OCI-LY7 (cell line): ENCODE results near the gene ALDOB. TPM values are rescaled to one million over a fixed set of nuclear protein-coding genes. Genes with fewer than 3 reads are reported as not detected.

Experiments
- BruUV-seq: library from RNA; stranded (reverse); fragments of 400-500 nt; replicated peaks from 2 replicates; lab custom pipeline; 2021; lab: Mats Ljungman, UMichigan
- CTCF ChIA-PET: fragments of 300-600 bp; sonication (Branson Sonifier 250); formaldehyde crosslinking; loops from one replicate; lab custom pipeline; 2022; ENCODE audit warnings: antibody characterized with exemption; ENCODE audit not compliant: unreplicated experiment; lab: Charles Lee
- POLR2A ChIA-PET: fragments of 300-600 bp; sonication (Branson Sonifier 250); formaldehyde crosslinking; loops from one replicate; lab custom pipeline; 2022; ENCODE audit warnings: antibody characterized with exemption; lab: Charles Lee
- DNase-seq: peaks from one replicate; pipeline ENCODE4 v3.0.0-alpha.2; 2015; ENCODE audit warnings: low spot score
- H2AFZ ChIP-seq: fragments of 200-600 bp; sonication (generic), shearing (Covaris generic); 2 replicates; pipeline ENCODE4 v1.6.1; 2014; ENCODE audit warnings: mild to moderate bottlenecking, antibody characterized with exemption, low read length, moderate library complexity
- H3K27ac ChIP-seq: fragments of 200-600 bp; sonication (generic); 2 replicates; pipeline ENCODE4 v1.5.1; 2014; ENCODE audit warnings: mixed run types, low read depth, mild to moderate bottlenecking, moderate library complexity, low read length, inconsistent platforms; ENCODE audit not compliant: poor library complexity, severe bottlenecking
- H3K36me3 ChIP-seq: fragments of 200-600 bp; sonication (generic); 2 replicates; pipeline ENCODE4 v1.6.1; 2014; ENCODE audit warnings: mild to moderate bottlenecking, antibody characterized with exemption, low read length, moderate library complexity, mixed read lengths; ENCODE audit not compliant: insufficient read depth
- H3K4me1 ChIP-seq: fragments of 200-600 bp; sonication (generic); 2 replicates; pipeline ENCODE4 v1.5.1; 2014; ENCODE audit warnings: mild to moderate bottlenecking, low read length; ENCODE audit not compliant: insufficient read depth, poor library complexity, severe bottlenecking
- H3K4me2 ChIP-seq: fragments of 200-600 bp; sonication (generic); 2 replicates; pipeline ENCODE4 v1.6.1; 2014; ENCODE audit warnings: mild to moderate bottlenecking, low read length
- H3K4me3 ChIP-seq: fragments of 200-600 bp; sonication (generic); 2 replicates; pipeline ENCODE4 v1.5.1; 2014; ENCODE audit warnings: mild to moderate bottlenecking, low read depth, low read length; ENCODE audit not compliant: poor library complexity, severe bottlenecking
- H3K79me2 ChIP-seq: fragments of 200-600 bp; sonication (generic); 2 replicates; pipeline ENCODE4 v1.6.1; 2016; ENCODE audit warnings: low read depth, mild to moderate bottlenecking, low read length, moderate library complexity, mixed read lengths; ENCODE audit not compliant: insufficient read depth
- H3K9me2 ChIP-seq: fragments of 200-600 bp; sonication (generic); 2 replicates; pipeline ENCODE4 v1.6.1; 2016; ENCODE audit warnings: mild to moderate bottlenecking, low read length, mixed read lengths; ENCODE audit not compliant: insufficient read depth
- H3K9me3 ChIP-seq: fragments of 200-600 bp; sonication (generic); 2 replicates; pipeline ENCODE4 v1.6.1; 2014; ENCODE audit warnings: mild to moderate bottlenecking, mixed run types, low read length, mixed read lengths
- H4K20me1 ChIP-seq: fragments of 200-600 bp; sonication (generic); 2 replicates; pipeline ENCODE4 v1.6.1; 2014; ENCODE audit warnings: mild to moderate bottlenecking, antibody characterized with exemption, low read length, moderate library complexity, mixed read lengths; ENCODE audit not compliant: insufficient read depth
- CTCF ChIP-seq: fragments of 200-600 bp; sonication (generic); conservative IDR thresholded peaks from 2 replicates; pipeline ENCODE4 v1.5.1; 2014; ENCODE audit warnings: mild to moderate bottlenecking, antibody characterized with exemption, low read length, moderate library complexity, mixed read lengths
- EZH2phosphoT487 ChIP-seq: fragments of 200-600 bp; sonication (generic); IDR thresholded peaks from 2 replicates; pipeline ENCODE4 v1.6.1; 2018; ENCODE audit warnings: low read depth, borderline replicate concordance, mild to moderate bottlenecking, mixed run types, antibody characterized with exemption, low read length, moderate library complexity, mixed read lengths
- intact Hi-C: fragments of 100-400 bp; cut with micrococcal nuclease; formaldehyde crosslinking; loops from one replicate; pipeline ENCODE4 v1.10.0; 2022; ENCODE audit not compliant: unreplicated experiment
- total RNA-seq, 2 experiments: library from RNA; depleted of rRNA in 1 of 2; stranded (reverse); fragments of >200 nt in 1 of 2; shearing (Covaris generic) in 1 of 2; gene quantifications; 2 replicates each; pipeline ENCODE4 v1.2.3, GENCODE V29; 2014 to 2022

ALDOB gene
- total RNA-seq, 2 experiments from 2014 or later = not detected

- intact Hi-C loops = no loop called here
- no TSS peak for BruUV-seq
- H3K79me2 ChIP-seq = no peaks in the 10 kb centered on the region
- H3K9me2 ChIP-seq = no peaks in the 10 kb centered on the region
- no peak overlapping the region for H2AFZ ChIP-seq
- no peaks in the 10 kb centered on the region for H4K20me1 ChIP-seq
- ChIA-PET CTCF (interaction anchor here (1.1 kb wide), 1 partner anchor 8 kb away, joined by 4 read pairs; no protein-coding TSS in a partner anchor), POLR2A (no interaction called here)
- no peaks in the 10 kb centered on the region for H3K9me3 ChIP-seq
- no peaks in the 10 kb centered on the region for H3K36me3 ChIP-seq
- peaks cover 16% of the 10 kb centered on the region for H3K4me1 ChIP-seq
- no peak for TF ChIP-seq EZH2phosphoT487
- TF ChIP-seq CTCF = no peak
- no peak overlapping the region for H3K27ac ChIP-seq
- DNase-seq = no peak
- H3K4me2 ChIP-seq = no peak overlapping the region
- no peak overlapping the region for H3K4me3 ChIP-seq
Observed at GRCh38 chr9:101438523-101438922, 2.9 kb upstream of the ALDOB start.

GRCh38 chr9:101437806-101438232 lies 2.2 kb upstream of the ALDOB start:
- Histone ChIP-seq H3K4me2 (no peak overlapping the region), H3K79me2 (no peaks in the 10 kb centered on the region), H3K4me1 (peaks cover 16% of the 10 kb centered on the region), H3K9me3 (no peaks in the 10 kb centered on the region), H3K27ac (no peak overlapping the region), H3K36me3 (no peaks in the 10 kb centered on the region), H2AFZ (no peak overlapping the region), H3K4me3 (no peak overlapping the region), H4K20me1 (no peaks in the 10 kb centered on the region), H3K9me2 (no peaks in the 10 kb centered on the region)
- TF ChIP-seq CTCF = no peak
- no peak for TF ChIP-seq EZH2phosphoT487
- ChIA-PET POLR2A (interaction anchor here (0.5 to 1.3 kb wide), 2 partner anchors 11 to 31 kb away, joined by 3 read pairs; no protein-coding TSS in a partner anchor), CTCF (interaction anchor here (1.1 kb wide), 1 partner anchor 9 kb away, joined by 4 read pairs; no protein-coding TSS in a partner anchor)
- DNase-seq = no peak
- intact Hi-C loops = no loop called here
- no TSS peak for BruUV-seq

- H3K36me3 ChIP-seq = no peaks in the 10 kb centered on the region
- BruUV-seq = no TSS peak
- H3K4me3 ChIP-seq = no peak overlapping the region
- H3K4me1 ChIP-seq = peaks cover 6% of the 10 kb centered on the region
- H3K9me2 ChIP-seq = no peaks in the 10 kb centered on the region
- no peak for DNase-seq
- ChIA-PET CTCF (no interaction called here), POLR2A (interaction anchor here (1.2 kb wide), 1 partner anchor 8 kb away, joined by 3 read pairs; no protein-coding TSS in a partner anchor)
- no peaks in the 10 kb centered on the region for H3K9me3 ChIP-seq
- no peak overlapping the region for H3K27ac ChIP-seq
- no peak overlapping the region for H2AFZ ChIP-seq
- intact Hi-C loops = no loop called here
- TF ChIP-seq CTCF (no peak), EZH2phosphoT487 (no peak)
- no peak overlapping the region for H3K4me2 ChIP-seq
- H4K20me1 ChIP-seq = no peaks in the 10 kb centered on the region
- H3K79me2 ChIP-seq = no peaks in the 10 kb centered on the region
Observed at GRCh38 chr9:101434998-101435397, 576 bp downstream of the ALDOB start.
